ENCODE measurements around the gene ZPLD1. TPM values are rescaled to one million over a fixed set of nuclear protein-coding genes. Genes with fewer than 3 reads are reported as not detected.

The ZPLD1 gene
- total RNA-seq: 0.05 and 0.34 TPM in 2 replicates

- DNase-seq: no peak
Measured at GRCh38 chr3:102434715-102435114, at the start of gene ZPLD1. Gene ZPLD1, plus strand, starts transcription at chr3:102435015. Its CDS starts 3,473 bp downstream, at chr3:102438488.

GRCh38 chr3:102390171-102390864 lies 44.5 kb upstream of the ZPLD1 start:
- DNase-seq: no peak

GRCh38 chr3:102390916-102391315 lies 43.9 kb upstream of the ZPLD1 start:
- DNase-seq: no peak

- DNase-seq: no peak
Measured at GRCh38 chr3:102391491-102391890, 43.3 kb upstream of the ZPLD1 start.

- DNase-seq: no peak
Measured at GRCh38 chr3:102394517-102394916, 40.3 kb upstream of the ZPLD1 start.

GRCh38 chr3:102398176-102398575 lies 36.6 kb upstream of the ZPLD1 start:
- no peak for DNase-seq

GRCh38 chr3:102398666-102399065 lies 36.1 kb upstream of the ZPLD1 start:
- no peak for DNase-seq

GRCh38 chr3:102400142-102400541 lies 34.7 kb upstream of the ZPLD1 start:
- no peak for DNase-seq

GRCh38 chr3:102400766-102401165 lies 34.0 kb upstream of the ZPLD1 start:
- no peak for DNase-seq

- no peak for DNase-seq
Measured at GRCh38 chr3:102410616-102411015, 24.2 kb upstream of the ZPLD1 start.

- DNase-seq: no peak
Measured at GRCh38 chr3:102415553-102415952, 19.3 kb upstream of the ZPLD1 start.

GRCh38 chr3:102419786-102420185 lies 15.0 kb upstream of the ZPLD1 start:
- DNase-seq: no peak

- no peak for DNase-seq
Measured at GRCh38 chr3:102441832-102442231, 7.0 kb downstream of the ZPLD1 start.

GRCh38 chr3:102443021-102443420 lies 8.2 kb downstream of the ZPLD1 start:
- no peak for DNase-seq

- no peak for DNase-seq
Measured at GRCh38 chr3:102444101-102444500, 9.3 kb downstream of the ZPLD1 start.

- DNase-seq: no peak
Measured at GRCh38 chr3:102447272-102447671, 12.5 kb downstream of the ZPLD1 start.

- peak; percentile 5 for DNase-seq
Measured at GRCh38 chr3:102449341-102449740, 14.5 kb downstream of the ZPLD1 start.

- DNase-seq: no peak
Measured at GRCh38 chr3:102449930-102450329, 15.1 kb downstream of the ZPLD1 start.

- no peak for DNase-seq
Measured at GRCh38 chr3:102450976-102451375, 16.2 kb downstream of the ZPLD1 start.

GRCh38 chr3:102451543-102451942 lies 16.7 kb downstream of the ZPLD1 start:
- no peak for DNase-seq

- no peak for DNase-seq
Measured at GRCh38 chr3:102454181-102454580, 19.4 kb downstream of the ZPLD1 start.

- no peak for DNase-seq
Measured at GRCh38 chr3:102457644-102458043, 22.8 kb downstream of the ZPLD1 start.

GRCh38 chr3:102460579-102460978 lies 25.8 kb downstream of the ZPLD1 start:
- no peak for DNase-seq

- no peak for DNase-seq
Measured at GRCh38 chr3:102464261-102464660, 29.4 kb downstream of the ZPLD1 start.

GRCh38 chr3:102466001-102466400 lies 31.2 kb downstream of the ZPLD1 start:
- DNase-seq: no peak
